HK-2 (cell line): Measurements from ENCODE around the gene CAPN6.
A peak's percentile ranks its signal among the peaks of the same experiment; 100 is the strongest.

ENCODE experiments used
- DNase-seq: peaks from one replicate; pipeline ENCODE4 v3.0.0-alpha.2; 2018; ENCODE audit not compliant: unreplicated experiment

The CAPN6 gene, protein sequence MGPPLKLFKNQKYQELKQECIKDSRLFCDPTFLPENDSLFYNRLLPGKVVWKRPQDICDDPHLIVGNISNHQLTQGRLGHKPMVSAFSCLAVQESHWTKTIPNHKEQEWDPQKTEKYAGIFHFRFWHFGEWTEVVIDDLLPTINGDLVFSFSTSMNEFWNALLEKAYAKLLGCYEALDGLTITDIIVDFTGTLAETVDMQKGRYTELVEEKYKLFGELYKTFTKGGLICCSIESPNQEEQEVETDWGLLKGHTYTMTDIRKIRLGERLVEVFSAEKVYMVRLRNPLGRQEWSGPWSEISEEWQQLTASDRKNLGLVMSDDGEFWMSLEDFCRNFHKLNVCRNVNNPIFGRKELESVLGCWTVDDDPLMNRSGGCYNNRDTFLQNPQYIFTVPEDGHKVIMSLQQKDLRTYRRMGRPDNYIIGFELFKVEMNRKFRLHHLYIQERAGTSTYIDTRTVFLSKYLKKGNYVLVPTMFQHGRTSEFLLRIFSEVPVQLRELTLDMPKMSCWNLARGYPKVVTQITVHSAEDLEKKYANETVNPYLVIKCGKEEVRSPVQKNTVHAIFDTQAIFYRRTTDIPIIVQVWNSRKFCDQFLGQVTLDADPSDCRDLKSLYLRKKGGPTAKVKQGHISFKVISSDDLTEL

DNA sequence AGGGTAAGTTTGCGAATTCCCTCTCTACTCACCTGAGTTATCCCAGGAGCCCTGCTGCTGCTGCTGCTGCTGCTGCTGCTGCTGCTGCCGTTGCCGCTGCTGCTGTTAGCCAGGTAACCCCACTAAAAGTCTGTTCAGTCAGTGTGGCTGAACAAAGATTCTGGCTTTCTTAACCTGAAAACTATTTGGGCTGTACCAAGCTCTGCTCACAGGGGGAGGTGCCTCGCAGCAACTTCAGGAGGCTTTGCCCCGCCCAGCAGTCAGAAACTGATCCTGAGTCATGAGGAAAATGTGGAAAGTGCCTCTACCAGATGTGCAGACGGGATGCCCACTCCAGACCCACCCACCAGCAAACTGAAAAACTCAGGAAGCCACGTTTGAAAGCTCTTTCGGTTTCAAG is at the start of gene CAPN6:
CAPN6 (minus strand) TSS at position 145 of the 400 bp plus-strand sequence. CDS start 6,547 bp downstream, outside the sequence.
- no peak for DNase-seq

DNA sequence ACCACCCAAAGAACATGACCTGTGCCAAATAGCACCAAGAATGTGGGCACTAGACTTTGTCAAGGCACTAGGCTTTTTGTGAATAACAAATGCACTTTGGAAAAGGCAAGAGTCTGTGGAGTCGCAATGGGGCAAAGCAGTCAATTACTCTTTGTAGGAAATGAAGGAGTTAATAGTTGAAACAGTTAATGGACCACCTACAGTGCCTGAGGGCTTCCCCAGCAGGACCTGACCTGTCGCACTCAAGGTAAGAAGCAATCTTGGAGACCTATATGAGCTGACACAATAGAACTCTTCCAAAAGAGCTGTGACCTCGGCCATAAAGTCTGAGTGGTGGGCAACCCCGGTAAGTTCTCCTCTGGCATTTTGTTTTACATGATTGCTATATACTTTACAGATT is 49.2 kb upstream of the CAPN6 start:
- DNase-seq = no peak

DNA sequence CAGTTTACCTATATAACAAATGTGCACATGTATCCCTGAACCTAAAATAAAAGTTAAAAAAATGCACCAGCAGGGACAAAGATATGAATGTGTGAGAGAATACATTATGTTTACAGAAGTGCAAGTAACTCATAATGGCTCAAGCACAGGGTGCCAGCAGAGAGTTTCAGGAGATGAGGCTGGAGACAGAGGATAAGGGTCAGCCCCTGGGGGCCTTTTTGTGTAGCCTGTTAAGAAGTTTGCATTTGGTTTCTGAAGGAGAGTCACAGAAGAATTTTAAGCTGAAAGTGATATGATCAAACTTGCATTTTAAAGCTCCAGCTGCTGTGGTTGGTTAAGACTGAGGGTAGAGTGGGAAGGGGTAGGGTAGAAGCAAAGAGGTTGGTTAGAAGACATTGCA is 48.6 kb upstream of the CAPN6 start:
- DNase-seq = no peak

DNA sequence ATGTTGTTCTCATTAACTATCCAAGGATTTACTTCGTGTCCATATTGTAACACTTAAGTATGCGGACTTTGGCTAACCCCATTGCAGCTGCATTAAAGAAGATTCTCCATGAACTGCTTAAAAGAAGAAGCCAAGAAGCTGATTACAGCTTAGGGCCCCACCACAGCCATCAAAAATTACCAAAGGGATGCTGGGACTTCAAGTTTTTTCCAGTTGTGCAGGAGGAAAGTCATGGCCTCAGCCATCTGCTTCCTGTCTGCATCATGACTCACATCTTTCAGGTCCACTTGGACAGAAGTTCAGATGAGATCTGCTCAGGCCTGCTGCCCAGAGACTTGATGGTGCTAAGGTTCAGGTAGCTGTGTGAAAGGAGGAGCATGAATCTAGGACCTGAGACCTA is 38.8 kb upstream of the CAPN6 start:
- DNase-seq = no peak

DNA sequence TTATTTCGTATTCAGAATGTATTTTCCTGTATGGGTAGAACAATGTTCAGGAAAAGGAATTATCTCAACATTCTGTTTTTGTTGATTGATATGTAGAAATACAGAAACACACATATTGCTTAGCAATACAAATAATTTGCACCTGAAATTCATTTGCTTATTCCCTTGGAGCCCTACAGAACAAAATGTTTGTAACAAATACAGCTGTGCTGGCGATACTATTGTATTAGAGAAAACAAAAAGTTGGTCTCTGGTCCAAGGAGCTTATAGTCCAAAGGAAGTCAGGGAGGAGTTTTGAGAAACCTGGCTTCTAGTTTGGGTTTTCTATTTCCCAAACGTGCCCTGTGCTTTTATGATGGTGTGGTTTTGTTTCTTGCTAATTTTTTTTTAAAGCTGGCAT is 37.8 kb upstream of the CAPN6 start:
- DNase-seq = no peak

DNA sequence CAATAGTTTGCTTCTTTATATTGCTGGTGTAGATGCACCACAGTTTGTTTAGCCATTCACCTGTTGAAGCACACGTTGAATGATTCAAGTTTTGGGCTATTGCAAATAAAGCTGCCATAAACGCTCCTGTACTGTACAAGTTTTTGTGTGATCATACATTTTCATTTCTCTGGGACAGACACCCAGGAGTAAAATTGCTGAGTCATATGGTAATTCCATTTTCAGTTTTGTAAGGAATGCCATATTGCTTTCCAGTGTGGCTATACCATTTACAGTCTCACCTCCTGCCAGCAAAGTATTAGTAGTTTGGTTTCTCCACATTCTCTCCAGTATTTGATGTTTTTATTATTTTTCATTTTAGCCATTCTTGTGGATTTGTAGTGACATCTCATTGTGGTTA is 32.0 kb upstream of the CAPN6 start:
- no peak for DNase-seq

DNA sequence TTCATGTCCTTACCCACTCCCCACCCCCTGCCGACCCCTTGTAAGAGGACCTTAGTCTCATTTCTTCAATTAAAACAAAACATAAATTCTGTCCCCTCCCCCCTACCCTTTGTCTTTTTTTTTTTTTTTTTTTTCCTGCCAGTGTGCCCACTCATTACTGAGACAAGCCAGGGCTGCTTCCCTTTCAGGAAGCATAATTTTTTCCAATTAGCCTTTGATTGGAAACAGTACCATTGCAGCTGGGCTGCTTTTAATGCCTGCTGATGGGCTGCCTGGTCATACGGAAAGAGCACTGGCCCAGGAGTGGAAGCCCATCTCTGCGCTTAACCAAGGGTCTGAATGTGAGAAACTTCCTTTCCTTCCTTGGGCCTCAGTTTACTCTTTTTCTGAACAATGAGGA is 18.6 kb upstream of the CAPN6 start:
- no peak for DNase-seq

DNA sequence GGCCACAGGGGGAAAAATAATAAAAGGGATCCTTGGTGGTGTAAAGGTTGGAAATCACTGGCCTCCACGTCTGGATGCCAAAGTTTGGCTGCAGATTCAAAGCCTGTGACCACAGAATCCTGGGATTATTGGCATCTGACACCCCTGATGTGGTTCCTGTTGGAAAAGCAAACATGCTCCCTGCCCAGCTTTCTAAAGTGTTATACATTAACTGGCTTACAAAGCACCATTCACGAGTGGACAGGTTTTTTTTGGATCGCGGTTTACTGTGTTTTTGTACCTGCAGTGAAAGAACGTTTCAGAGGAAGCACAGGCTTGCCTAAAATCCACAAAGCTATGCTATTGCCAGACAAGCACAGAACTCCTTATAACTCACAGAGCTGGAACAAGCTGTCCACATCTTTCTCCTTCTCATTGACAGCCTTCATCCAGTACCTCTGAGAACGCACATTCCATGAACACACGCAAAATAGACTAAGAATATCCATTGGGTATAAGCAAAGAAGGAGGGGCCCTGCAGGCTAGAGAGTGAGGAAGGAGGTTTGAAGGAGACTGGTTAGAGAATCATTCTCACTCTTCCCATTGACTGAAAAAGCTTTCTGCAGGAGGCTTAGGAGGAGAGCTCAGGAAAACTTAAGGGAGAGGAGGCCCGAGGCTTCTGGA is 14.5 kb upstream of the CAPN6 start:
- DNase-seq = no peak

DNA sequence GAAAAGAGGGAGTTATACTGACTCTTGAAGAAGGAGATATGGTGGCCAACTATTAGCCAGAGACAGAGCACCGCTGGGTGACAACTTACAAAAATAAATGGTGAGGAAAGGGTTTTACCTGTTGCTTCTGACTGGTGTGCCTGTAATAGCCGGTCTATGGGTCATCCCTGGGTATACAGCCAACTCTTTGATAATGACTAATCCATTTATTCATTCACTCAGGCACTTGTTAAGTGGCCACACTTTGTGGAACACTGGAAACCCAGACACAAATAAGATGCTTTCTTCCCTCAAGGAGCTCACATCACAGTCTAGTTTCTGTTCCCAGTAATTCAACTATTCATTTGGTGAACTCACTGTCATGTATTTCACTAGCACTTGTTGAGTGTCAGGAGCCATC is 13.2 kb upstream of the CAPN6 start:
- no peak for DNase-seq

DNA sequence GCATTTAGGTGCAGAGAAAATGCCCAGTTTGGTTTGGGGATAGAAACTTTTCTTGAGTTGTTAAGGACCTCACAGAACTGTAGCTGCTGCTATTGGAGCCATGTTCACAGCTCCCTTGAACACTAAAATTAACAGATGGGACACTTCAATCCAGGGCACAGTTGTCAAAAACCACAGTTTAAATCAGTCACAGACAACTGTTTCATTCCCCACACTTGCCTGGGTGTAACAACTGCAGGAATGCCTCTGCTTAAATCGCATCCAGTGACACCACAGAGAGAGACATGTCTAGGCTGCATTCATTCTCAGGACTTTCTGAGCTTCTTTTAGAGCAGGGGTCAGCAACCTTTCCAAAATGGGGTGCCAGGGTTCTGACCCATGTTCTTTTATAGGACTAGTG is 12.7 kb upstream of the CAPN6 start:
- DNase-seq = no peak

DNA sequence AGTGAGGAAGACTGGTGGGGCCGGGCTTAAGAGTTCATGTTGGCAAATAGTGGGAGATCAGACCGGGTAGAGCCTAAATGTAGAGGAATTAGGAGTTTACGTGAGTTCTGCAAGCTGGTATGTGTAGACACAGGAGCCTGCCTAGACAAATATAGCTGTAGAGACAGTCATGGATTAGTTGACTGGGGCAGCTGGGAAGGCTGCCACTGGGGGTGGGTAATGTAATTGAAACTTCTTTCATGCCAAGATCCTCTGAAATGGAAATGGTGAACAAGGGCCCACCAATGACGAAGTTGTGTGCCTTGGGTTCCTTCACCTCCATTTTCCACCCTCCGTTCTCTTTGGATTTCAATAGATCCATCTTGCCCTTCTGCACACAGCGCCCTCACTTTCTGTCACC is 11.9 kb upstream of the CAPN6 start:
- no peak for DNase-seq

DNA sequence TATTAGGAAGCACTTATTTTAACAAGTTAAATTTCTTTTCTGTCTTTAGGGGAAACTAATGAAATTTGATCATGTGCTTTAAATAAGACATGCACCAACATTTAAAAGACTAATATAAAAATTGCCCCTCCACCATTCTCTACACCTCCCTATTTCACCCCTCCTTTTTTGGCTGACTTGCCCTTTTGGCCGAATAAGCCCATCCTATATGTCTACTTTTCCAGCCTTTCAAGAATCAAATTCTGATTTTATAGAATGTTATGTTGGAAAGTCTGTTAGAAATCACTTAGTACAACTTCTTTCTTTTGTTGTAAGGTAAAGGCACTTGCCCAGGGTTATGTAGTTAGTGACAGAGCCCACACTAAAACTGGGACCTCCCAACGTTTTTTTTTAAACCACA is 1.8 kb downstream of the CAPN6 start:
- DNase-seq = no peak

DNA sequence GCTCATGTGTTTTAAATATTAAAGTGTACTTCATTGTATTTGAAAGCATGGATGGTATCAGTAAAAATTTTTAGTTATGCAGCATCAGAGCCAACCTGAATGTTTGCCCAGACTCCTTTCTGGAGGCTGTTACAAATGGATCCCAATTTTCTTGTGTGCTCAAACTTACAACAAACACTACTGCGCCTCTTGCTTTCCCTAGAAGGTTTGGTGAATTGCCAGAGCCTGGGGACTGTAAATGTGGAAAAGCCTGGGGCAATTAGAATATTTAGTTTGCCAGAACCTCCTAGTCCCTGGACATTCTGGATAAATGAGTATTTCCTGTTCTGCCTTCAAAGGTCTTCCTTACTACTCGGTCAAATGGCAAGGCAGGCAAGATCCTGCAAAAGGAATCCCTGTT is 4.8 kb downstream of the CAPN6 start:
- DNase-seq = no peak

DNA sequence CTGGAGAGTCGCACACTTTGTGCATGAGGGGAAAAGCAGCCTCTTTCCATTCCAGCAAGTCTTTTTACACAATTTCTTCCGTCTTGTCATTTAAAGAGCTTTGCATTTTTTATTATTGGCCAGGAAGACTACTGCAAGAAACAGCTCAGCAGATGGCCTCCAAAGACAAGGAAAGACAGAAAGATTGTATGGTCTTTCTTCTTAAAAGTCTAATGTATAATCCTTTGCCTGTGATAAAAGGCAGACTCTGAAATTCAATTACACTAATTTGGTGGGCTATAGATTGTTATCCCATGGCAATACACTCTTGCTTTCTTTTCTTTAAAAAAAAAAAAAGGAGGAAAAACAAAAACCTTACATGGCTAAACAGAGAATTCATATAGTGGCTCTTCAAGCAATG is 5.9 kb downstream of the CAPN6 start:
- no peak for DNase-seq

DNA sequence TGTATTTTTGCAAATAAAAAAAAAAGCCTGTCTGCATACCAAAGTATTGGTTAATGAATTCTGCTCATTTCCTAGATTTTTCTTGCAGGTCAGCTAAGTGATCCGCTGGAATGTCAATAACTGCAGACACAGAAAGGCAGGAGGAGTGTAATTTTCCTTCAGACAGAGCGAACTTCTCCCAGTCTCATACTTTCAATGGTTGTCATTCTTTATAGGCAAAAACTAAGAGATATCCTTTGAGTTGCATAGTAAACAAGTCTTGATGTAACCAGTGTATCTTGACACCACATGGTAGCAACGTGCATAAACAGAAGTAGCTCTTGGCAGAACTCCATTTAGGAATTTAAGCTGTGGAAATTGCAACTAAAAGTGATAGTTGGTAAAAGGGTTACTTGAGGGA is 8.2 kb downstream of the CAPN6 start:
- DNase-seq = no peak

DNA sequence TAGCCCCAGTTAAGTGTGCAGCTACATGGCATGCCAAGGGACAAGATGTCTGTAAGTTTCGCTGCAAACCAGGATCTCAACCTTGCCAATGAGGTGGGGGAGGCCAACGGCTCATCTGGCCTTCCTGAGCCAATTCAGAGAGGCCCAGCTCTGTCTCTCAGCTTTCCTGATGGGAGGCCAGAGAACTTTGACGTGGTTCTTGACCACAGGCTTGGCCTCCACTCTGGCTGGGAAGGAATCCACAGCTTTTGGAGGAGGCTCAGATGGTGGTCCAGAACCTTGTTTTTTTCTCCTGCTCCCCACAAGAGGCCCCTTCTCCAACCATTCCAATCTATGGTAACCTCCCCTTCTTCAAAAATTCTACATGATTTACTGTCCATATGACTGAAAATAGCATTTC is 9.8 kb downstream of the CAPN6 start:
- DNase-seq = no peak

DNA sequence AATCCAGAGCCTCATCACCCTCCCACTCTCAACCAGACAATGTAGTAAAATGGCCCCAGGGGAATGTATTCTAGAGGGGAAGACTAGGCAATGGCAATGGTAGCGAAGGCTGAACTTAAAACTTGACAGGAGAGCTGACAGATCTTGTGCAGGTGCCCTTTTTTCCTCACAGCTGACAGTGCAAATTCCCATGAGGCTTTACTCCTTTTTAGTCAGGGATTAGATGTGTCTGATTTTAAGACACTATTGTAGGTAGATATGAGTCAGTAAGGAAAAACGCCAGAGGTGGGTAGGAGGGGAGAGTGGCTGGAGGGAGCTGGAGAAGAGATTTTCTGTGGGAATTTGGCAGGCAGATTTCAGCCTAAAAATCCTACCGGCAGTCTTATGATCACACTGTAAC is 10.7 kb downstream of the CAPN6 start:
- no peak for DNase-seq

DNA sequence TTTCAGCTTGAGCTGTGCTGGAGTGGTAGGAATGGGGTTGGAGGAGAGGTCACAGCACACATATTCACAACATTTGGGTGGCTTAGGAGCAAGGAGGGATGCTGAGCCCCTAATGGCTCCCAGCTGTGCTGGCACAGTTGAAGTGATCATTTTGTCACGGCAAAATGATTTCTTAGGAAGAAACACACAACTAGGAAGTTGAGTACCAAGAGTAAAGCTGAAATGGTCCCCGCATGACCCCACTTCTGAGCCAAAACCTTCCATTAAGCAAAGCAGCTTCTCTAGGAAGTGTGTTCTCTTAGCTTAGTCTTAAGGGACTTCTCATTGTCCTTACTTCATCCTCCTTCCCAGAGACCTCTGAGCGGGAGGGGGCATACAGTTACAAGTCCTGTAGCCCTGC is 12.6 kb downstream of the CAPN6 start:
- DNase-seq = no peak

DNA sequence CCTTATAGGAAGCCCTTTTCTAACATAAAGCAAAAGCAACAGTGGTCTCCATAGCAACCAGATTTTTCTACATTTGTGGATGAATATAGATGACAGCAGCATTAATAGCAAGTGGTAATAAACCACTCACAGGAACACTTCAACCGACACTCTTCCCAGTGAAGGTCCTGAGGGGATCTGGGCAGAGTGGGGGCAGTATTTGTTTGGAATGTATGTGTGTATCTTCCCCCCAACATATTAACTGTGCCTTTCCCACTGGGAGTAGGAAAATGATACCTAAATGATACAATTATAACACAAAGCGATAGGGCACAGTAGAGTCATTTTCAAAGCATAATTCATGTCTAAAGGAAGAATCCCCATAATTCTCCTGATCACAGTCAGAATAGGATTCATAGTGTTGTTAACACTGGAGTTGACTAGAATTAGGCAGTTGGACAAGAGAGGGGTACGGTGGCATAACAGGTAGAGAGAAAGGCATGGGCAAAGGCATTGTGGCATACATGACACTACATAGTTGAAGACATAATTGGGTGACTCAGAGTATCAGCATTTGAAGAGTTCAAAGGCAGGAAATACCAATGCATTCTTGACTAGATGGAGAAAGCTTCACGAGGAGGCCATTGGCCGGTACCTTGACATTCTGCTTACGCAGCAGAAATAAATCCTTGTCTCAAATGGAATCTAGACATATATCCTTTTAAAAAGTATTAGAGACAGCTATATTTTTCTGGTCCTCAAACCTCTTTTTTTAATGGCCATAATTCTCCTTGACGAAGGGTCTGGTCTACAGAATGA is 15.2 kb downstream of the CAPN6 start:
- DNase-seq = peak; percentile 16

DNA sequence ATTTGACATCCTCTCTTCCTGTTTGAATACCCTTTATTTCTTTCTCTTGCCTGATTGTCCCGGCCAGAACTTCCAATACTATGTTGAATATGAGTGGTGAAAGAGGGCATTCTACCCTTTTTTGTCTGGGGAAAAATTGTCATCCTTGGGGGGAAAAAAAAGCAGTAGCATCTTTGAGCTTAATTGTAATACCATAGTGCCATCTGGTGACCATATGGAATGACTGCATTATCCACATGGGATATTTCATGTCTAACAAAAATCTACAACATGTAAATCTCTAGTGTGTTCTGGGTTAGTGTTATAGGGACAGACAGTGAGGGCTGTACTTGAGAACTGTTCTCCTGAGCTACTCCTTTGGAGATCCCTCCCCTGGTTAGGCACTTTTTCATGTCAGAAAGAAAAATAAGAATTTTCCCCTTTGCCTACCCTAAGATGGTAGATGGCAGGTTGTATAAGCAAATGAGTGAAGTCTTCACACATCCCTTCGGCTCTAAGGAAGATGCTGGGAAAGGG is 26.0 kb downstream of the CAPN6 start:
- no peak for DNase-seq

DNA sequence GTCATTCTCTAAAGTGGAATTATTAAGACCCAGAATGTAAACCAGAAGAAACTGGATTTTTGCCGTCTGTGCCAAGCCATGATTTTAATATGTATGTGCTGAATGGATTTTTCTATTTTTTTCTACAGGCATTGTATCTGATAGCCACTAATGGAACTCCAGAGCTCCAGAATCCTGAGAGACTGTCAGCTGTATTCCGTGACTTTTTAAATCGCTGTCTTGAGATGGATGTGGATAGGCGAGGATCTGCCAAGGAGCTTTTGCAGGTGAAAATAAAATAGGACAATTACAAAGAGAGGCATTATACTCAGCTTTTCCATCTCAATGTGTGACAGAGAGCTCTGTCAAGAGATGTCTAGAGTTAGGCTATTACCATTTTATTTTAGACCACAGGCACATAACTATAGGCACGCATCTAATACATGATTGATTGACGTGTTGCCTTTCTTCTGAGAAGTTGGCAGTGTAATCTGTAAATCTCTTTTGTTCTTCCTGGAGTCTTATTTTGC is 53.9 kb downstream of the CAPN6 start:
- DNase-seq = no peak

DNA sequence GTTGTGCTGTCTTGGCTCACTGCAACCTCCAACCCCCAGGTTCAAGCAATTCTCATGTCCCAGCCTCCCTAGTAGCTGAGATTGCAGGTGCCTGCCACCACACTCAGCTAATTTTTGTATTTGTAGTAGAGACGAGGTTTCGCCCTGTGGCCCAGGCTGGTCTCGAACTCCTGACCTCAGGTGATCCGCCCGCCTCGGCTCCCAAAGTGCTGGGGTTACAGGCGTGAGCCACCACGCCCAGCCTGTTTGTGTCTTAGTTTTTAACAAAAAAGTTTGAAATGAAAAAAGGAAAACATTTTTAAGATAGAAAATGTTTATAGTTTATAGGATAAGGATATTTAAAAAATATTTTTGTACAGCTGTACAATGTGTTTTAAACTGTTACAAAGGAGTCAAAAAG is 62.4 kb downstream of the CAPN6 start:
- DNase-seq = no peak
